K562 (cell line): ENCODE data around the gene HMGCL. TPM values are rescaled to one million over a fixed set of nuclear protein-coding genes. Genes with fewer than 3 reads are reported as not detected.

ENCODE experiments used
- ATAC-seq: fragments of 200-7000 bp; cut with Tn5 transposase; 3 replicates; pipeline ENCODE4 v1.9.1; 2020; ENCODE audit warnings: moderate library complexity
- BruUV-seq: library from RNA; stranded (reverse); fragments of 400-500 nt; replicated peaks from 2 replicates; lab custom pipeline; 2021; lab: Mats Ljungman, UMichigan
- CTCF ChIA-PET: fragments of 300-600 bp; formaldehyde crosslinking; extraction: SDS; loops from one replicate; lab custom pipeline; 2021; ENCODE audit warnings: low intra/inter-chr PET ratio; lab: Yijun Ruan, JAX
- POLR2A ChIA-PET: fragments of 300-600, 350-650 bp; sonication (Branson Sonifier 250); formaldehyde crosslinking; extraction: SDS; loops from one replicate; lab custom pipeline; 2021; ENCODE audit warnings: antibody characterized with exemption, inconsistent platforms; lab: Yijun Ruan, JAX
- DNase-seq, 4 experiments: peaks; one replicate each; pipeline versions ENCODE4 v3.0.0 to v3.0.0-alpha.2; 2011 to 2018; ENCODE audit warnings: low spot score in 3 of 4, mixed read lengths in 3 of 4; ENCODE audit errors: extremely low read depth in 1 of 4
- FAIRE-seq: peaks from 2 replicates; lab custom pipeline; 2011; peaks lifted over from hg19 to GRCh38; lab: Jason Lieb, UNC
- H2AFZ ChIP-seq: 2 replicates; pipeline ENCODE4 v1.6.0; 2011; ENCODE audit warnings: low read depth, low read length, control low read depth, inconsistent platforms
- H3K27ac ChIP-seq: fragments of 200-600 bp; 3 replicates; pipeline ENCODE4 v1.8.0; 2011; ENCODE audit warnings: low read depth, mild to moderate bottlenecking, control low read depth, inconsistent platforms, low read length, moderate library complexity, mixed read lengths; ENCODE audit errors: extremely low read depth
- H3K27me3 ChIP-seq, 2 experiments: fragments of 300-600 bp in 1 of 2; 2 replicates in 1 of 2; 3 replicates in 1 of 2; pipeline versions ENCODE4 v1.6.0 to v1.8.0; 2011; ENCODE audit warnings: inconsistent platforms in 2 of 2, low read length in 2 of 2, mild to moderate bottlenecking in 1 of 2, mixed read lengths in 1 of 2, moderate library complexity in 1 of 2; ENCODE audit not compliant: control insufficient read depth in 2 of 2, insufficient read depth in 2 of 2
- H3K36me3 ChIP-seq: fragments of 300-600 bp; 3 replicates; pipeline ENCODE4 v1.8.0; 2011; ENCODE audit warnings: mild to moderate bottlenecking, low read length, inconsistent platforms; ENCODE audit not compliant: control insufficient read depth, insufficient read depth
- H3K4me1 ChIP-seq, 2 experiments: fragments of 200-600 bp in 1 of 2; replicated peaks in 1 of 2; 2 replicates in 1 of 2; 3 replicates in 1 of 2; pipeline versions ENCODE4 v1.5.1 to v1.8.0; 2011; ENCODE audit warnings: inconsistent platforms in 2 of 2, low read length in 2 of 2, mild to moderate bottlenecking in 1 of 2, mixed read lengths in 1 of 2, moderate library complexity in 1 of 2; ENCODE audit not compliant: control insufficient read depth in 2 of 2, insufficient read depth in 2 of 2
- H3K4me2 ChIP-seq: 2 replicates; pipeline ENCODE4 v1.6.1; 2011; ENCODE audit warnings: low read length, control low read depth, inconsistent platforms, mixed read lengths; ENCODE audit not compliant: insufficient read depth
- H3K4me3 ChIP-seq: fragments of 200-600 bp; sonication (generic), shearing (Covaris generic); 2 replicates; pipeline ENCODE4 v1.5.1; 2016; ENCODE audit warnings: control low read depth, inconsistent platforms
- H3K79me2 ChIP-seq: fragments of 200-600 bp; 3 replicates; pipeline ENCODE4 v1.8.0; 2011; ENCODE audit warnings: low read length, inconsistent platforms; ENCODE audit not compliant: control insufficient read depth, insufficient read depth
- H3K9ac ChIP-seq, 2 experiments: 2 replicates each; pipeline versions ENCODE4 v1.6.0 to v1.6.1; 2011; ENCODE audit warnings: low read depth in 2 of 2, low read length in 2 of 2, control low read depth in 1 of 2, inconsistent platforms in 1 of 2, mild to moderate bottlenecking in 1 of 2, mixed read lengths in 1 of 2; ENCODE audit not compliant: insufficient read depth in 1 of 2
- H3K9me1 ChIP-seq: one replicate; pipeline ENCODE4 v1.6.0; 2011; ENCODE audit warnings: inconsistent platforms, mild to moderate bottlenecking, low read length, moderate library complexity; ENCODE audit not compliant: control insufficient read depth, insufficient read depth
- H3K9me3 ChIP-seq: replicated peaks from 2 replicates; pipeline ENCODE4 v1.5.1; 2011; ENCODE audit warnings: low read depth, low read length, inconsistent platforms; ENCODE audit not compliant: control insufficient read depth, insufficient read depth
- H4K20me1 ChIP-seq: replicated peaks from 2 replicates; pipeline ENCODE4 v1.6.1; 2011; ENCODE audit warnings: low read length, inconsistent platforms, mixed read lengths; ENCODE audit not compliant: control insufficient read depth, insufficient read depth
- ATF3 ChIP-seq, 2 experiments: fragments of 450-650 bp in 1 of 2; sonication (generic) in 1 of 2; formaldehyde crosslinking in 1 of 2; IDR thresholded peaks in 1 of 2; conservative IDR thresholded peaks in 1 of 2; 2 replicates each; pipeline versions ENCODE4 v1.6.1 to v1.8.1; 2016 to 2023; ENCODE audit warnings: mild to moderate bottlenecking in 2 of 2, moderate library complexity in 2 of 2, inconsistent platforms in 1 of 2, missing genetic modification reagents in 1 of 2
- BRF1 ChIP-seq: IDR thresholded peaks from 3 replicates; pipeline ENCODE4 v1.6.1; 2011; ENCODE audit warnings: borderline replicate concordance, mild to moderate bottlenecking; ENCODE audit not compliant: insufficient read length; ENCODE audit errors: extremely low read depth
- FOSL1 ChIP-seq: fragments of 200-800 bp; sonication (Bioruptor generic); conservative IDR thresholded peaks from 2 replicates; pipeline ENCODE4 v1.6.1; 2016; ENCODE audit warnings: missing genetic modification characterization, missing compliant biosample characterization
- JUN ChIP-seq, 2 experiments: sonication (generic) in 1 of 2; formaldehyde crosslinking in 1 of 2; IDR thresholded peaks; 2 replicates each; pipeline versions ENCODE4 v1.6.1 to v1.8.0; 2012 to 2022; ENCODE audit warnings: borderline replicate concordance in 2 of 2, mild to moderate bottlenecking in 2 of 2, improper control_type of control experiment in 1 of 2, low read depth in 1 of 2, low read length in 1 of 2, missing genetic modification reagents in 1 of 2
- JUND ChIP-seq, 2 experiments: IDR thresholded peaks; 2 replicates in 1 of 2; 3 replicates in 1 of 2; pipeline ENCODE4 v1.6.1; 2011; ENCODE audit warnings: borderline replicate concordance in 2 of 2, low read depth in 2 of 2, low read length in 2 of 2, improper control_type of control experiment in 1 of 2, missing biosample characterization in 1 of 2, missing genetic modification characterization in 1 of 2, missing genetic modification reagents in 1 of 2
- NFATC3 ChIP-seq: fragments of 450-650 bp; IDR thresholded peaks from 2 replicates; pipeline ENCODE4 v1.6.1; 2017; ENCODE audit warnings: mild to moderate bottlenecking
- NR0B1 ChIP-seq: fragments of 450-650 bp; IDR thresholded peaks from one replicate; pipeline ENCODE4 v1.6.1; 2018; ENCODE audit warnings: mild to moderate bottlenecking, moderate library complexity; ENCODE audit not compliant: partially characterized antibody
- POLR2G ChIP-seq: fragments of 200-400 bp; formaldehyde crosslinking; IDR thresholded peaks from 2 replicates; pipeline ENCODE4 v1.6.1; 2017; ENCODE audit warnings: low read depth, mild to moderate bottlenecking, antibody characterized with exemption, low read length, moderate library complexity
- SMARCE1 ChIP-seq: fragments of 450-650 bp; IDR thresholded peaks from 2 replicates; pipeline ENCODE4 v1.7.1; 2016; ENCODE audit warnings: mild to moderate bottlenecking
- ZBTB5 ChIP-seq: fragments of 450-650 bp; IDR thresholded peaks from 2 replicates; pipeline ENCODE4 v1.6.1; 2017; ENCODE audit warnings: antibody characterized with exemption
- ZHX1 ChIP-seq: fragments of 150-350 bp; conservative IDR thresholded peaks from 2 replicates; pipeline ENCODE4 v1.6.1; 2014; ENCODE audit warnings: low read length
- WGBS: fragments of 100-300 bp; shearing (Covaris generic); methylation state at CpG from one replicate; pipeline ENCODE4 v1.1.6; 2016; ENCODE audit warnings: low coverage, mixed read lengths; ENCODE audit not compliant: insufficient coverage; ENCODE audit errors: missing lambda C conversion rate; 5-methylcytosine and 5-hydroxymethylcytosine counted together
- in situ Hi-C: fragments of 300-500 bp; cut with MboI; formaldehyde crosslinking; loops from 4 replicates; pipeline ENCODE4 v1.15.0; 2018; ENCODE audit warnings: inconsistent platforms, mixed read lengths
- intact Hi-C: fragments of 100-400 bp; cut with micrococcal nuclease; formaldehyde crosslinking; loops from 2 replicates; pipeline ENCODE4 v1.14.2; 2022
- polyA plus RNA-seq, 8 experiments: library from polyadenylated mRNA; depleted of rRNA in 4 of 8; stranded (reverse) in 5 of 8; unstranded in 3 of 8; fragments of >200 nt; fragmentation: Nextera tagmentation in 2 of 8; fragmentation: Illumina TruSeq in 1 of 8; extraction: Ambion mirVana in 2 of 8; extraction: Trizol in 1 of 8; gene quantifications; 2 replicates each; pipeline versions ENCODE4 v1.2.1 to v1.2.3, GENCODE V29; 2011 to 2014; ENCODE audit warnings: inconsistent platforms in 1 of 8, missing spikeins in 1 of 8
- total RNA-seq, 7 experiments: library from RNA; depleted of rRNA in 6 of 7; stranded (reverse); fragments of >200 nt in 6 of 7; fragmentation: Illumina TruSeq in 2 of 7; extraction: Trizol in 2 of 7; gene quantifications; 2 replicates each; pipeline versions ENCODE4 v1.2.1 to v1.2.3, GENCODE V29; 2011 to 2021; ENCODE audit warnings: low replicate concordance in 1 of 7

Gene HMGCL
- total and polyA plus RNA-seq, 9 of the 15 experiments (the other 6 are each of a cell fraction or from before 2014, with no cell fraction given), result 18.0 to 82.2 (median 24.2) TPM

GRCh38 chr1:23756676-23757075 lies 68.6 kb downstream of the HMGCL start:
- Histone ChIP-seq H3K9ac (no peak overlapping the region), H2AFZ (no peak overlapping the region), H4K20me1 (peaks cover 10% of the 10 kb centered on the region), H3K36me3 (peaks cover 97% of the 10 kb centered on the region), H3K9me1 (no peaks in the 10 kb centered on the region), H3K9me3 (no peaks in the 10 kb centered on the region), H3K27ac (no peak overlapping the region), H3K4me1 (no peaks in the 10 kb centered on the region), H3K79me2 (peaks cover 7% of the 10 kb centered on the region), H3K4me3 (no peak overlapping the region), H3K27me3 (no peaks in the 10 kb centered on the region; a peak in 1 of 5 replicates), H3K4me2 (no peak overlapping the region)
- intact Hi-C loops, result no loop called here
- no TSS peak for BruUV-seq
- no peak for DNase-seq
- in situ Hi-C loops, result no loop called here
- ChIA-PET CTCF (no interaction called here), POLR2A (interaction anchor here (0.6 to 1.4 kb wide), 3 partner anchors 11 to 37 kb away, joined by 3 to 5 read pairs (median 3); no protein-coding TSS in a partner anchor)
- peak; percentile 47; the same call in 2 of the 3 replicates for ATAC-seq
- FAIRE-seq, result no peak
- WGBS, result 100% methylated on average over 3 of the region's 3 CpGs
- TF ChIP-seq JUN (IDR thresholded peaks at IDR 0.05; ENCODE audit: borderline replicate concordance, low read depth, low read length), result 0 out of 2 replicates have a peak, but pooled peaks have one; percentile 30
- no peak for TF ChIP-seq JUN (CRISPR knock-in tag; IDR thresholded peaks at IDR 0.05; ENCODE audit: borderline replicate concordance)
- no peak for TF ChIP-seq NFATC3
- TF ChIP-seq SMARCE1, result no peak
- 0 out of 2 replicates have a peak, but pooled peaks have one; percentile 25 for TF ChIP-seq POLR2G
- peak; percentile 73 for TF ChIP-seq ATF3 (IDR thresholded peaks at IDR 0.05)
- TF ChIP-seq ATF3 (CRISPR knock-in tag; conservative IDR thresholded peaks at IDR 0.05), result no peak
- no peak for TF ChIP-seq NR0B1
- TF ChIP-seq JUND (IDR thresholded peaks at IDR 0.05; ENCODE audit: borderline replicate concordance, low read depth, low read length), result peak; percentile 80
- peak; percentile 71; the same call in 2 of the 3 replicates for TF ChIP-seq JUND (tag; IDR thresholded peaks at IDR 0.05; ENCODE audit: borderline replicate concordance, low read depth, low read length)
- TF ChIP-seq FOSL1 (tag), result peak; percentile 82
- TF ChIP-seq ZHX1, result no peak
- no peak for TF ChIP-seq BRF1
- no peak for TF ChIP-seq ZBTB5
